ENCODE measurements around the gene RAI2. TPM values are rescaled to one million over a fixed set of nuclear protein-coding genes. Genes with fewer than 3 reads are reported as not detected.

RAI2 gene
- total and polyA plus RNA-seq, 2 donors (not counting 1 experiment from before 2014, with no cell fraction given): 0.91 to 2.1 TPM

DNA sequence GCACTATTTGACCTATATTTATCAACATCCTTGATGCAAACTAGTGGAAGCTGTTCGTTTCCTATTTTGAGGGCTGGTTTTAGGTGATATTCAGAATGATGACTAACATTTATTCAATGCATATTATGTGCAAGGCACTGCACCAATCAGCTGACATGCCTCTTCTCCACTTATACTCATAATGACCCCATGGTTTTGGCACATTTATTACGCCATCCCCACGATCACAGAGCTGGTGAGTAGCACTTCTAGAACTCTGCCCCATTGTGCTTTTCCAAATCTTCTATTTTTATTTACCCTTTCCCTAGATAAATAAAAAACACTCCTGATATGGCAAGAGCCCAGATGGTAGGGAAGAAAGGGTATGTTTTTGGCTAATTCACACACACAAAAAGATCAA lies 110.7 kb downstream of the RAI2 start:
- no peaks in the 10 kb centered on the region for H3K9me3 ChIP-seq (ENCODE audit: control insufficient read depth, insufficient read depth, low read depth, low read length)
- no peak overlapping the region for H3K27ac ChIP-seq (ENCODE audit: insufficient read depth, low read length)
- H3K79me2 ChIP-seq (ENCODE audit: control insufficient read depth, insufficient read depth, low read length): no peaks in the 10 kb centered on the region
- H4K20me1 ChIP-seq (ENCODE audit: control insufficient read depth, extremely low read depth, insufficient read depth, low read length): no peaks in the 10 kb centered on the region
- H3K4me2 ChIP-seq (ENCODE audit: extremely low read depth, insufficient read depth, low read length): no peak overlapping the region
- no peak overlapping the region for H2AFZ ChIP-seq (ENCODE audit: low read length)
- no peak overlapping the region for H3K4me3 ChIP-seq (replicated peaks in 1 of 4; ENCODE audit: control extremely low read depth in 1 of 4, insufficient read depth in 1 of 4, low read depth in 3 of 4, low read length in 4 of 4)
- no peaks in the 10 kb centered on the region for H3K27me3 ChIP-seq (ENCODE audit: control insufficient read depth, insufficient read depth, low read length)
- H3K9ac ChIP-seq (ENCODE audit: insufficient read depth, low read length): no peak overlapping the region
- H3K4me1 ChIP-seq (ENCODE audit: control insufficient read depth, extremely low read depth, insufficient read depth, low read length): no peaks in the 10 kb centered on the region
- TF ChIP-seq CTCF (conservative IDR thresholded peaks at IDR 0.05 in 1 of 2, IDR thresholded peaks at IDR 0.05 in 1 of 2; ENCODE audit: low read depth in 1 of 2, low read length in 2 of 2): no peak
- TF ChIP-seq EZH2 (IDR thresholded peaks at IDR 0.05; ENCODE audit: low read length, missing control alignments): no peak
- H3K36me3 ChIP-seq (ENCODE audit: control insufficient read depth, insufficient read depth, low read length): peaks cover 2% of the 10 kb centered on the region
- DNase-seq (ENCODE audit: low read depth in 2 of 2): no peak

Other genes with a start within 250 kb of the RAI2 start
- 7.7 and 11.4 TPM in 2 replicates for gene SCML1, start 123.8 kb downstream of the RAI2 start, total RNA-seq
- 19.5 and 22.7 TPM in 2 replicates for gene SCML1, start 123.8 kb downstream of the RAI2 start, polyA plus RNA-seq

Measured in fibroblast of lung (primary cell).